Loucy (cell line): Measurements from ENCODE around the gene GULP1.

ENCODE experiments used
- H2AFZ ChIP-seq: fragments of 200-600 bp; sonication (generic); 2 replicates; pipeline ENCODE4 v1.6.0; 2016; ENCODE audit warnings: antibody characterized with exemption, mild to moderate bottlenecking, low read length, moderate library complexity
- H3F3A ChIP-seq: fragments of 200-600 bp; 2 replicates; pipeline ENCODE4 v1.6.0; 2016; ENCODE audit warnings: antibody characterized with exemption, low read depth, mild to moderate bottlenecking
- H3K27me3 ChIP-seq: fragments of 200-600 bp; sonication (generic); 2 replicates; pipeline ENCODE4 v1.6.1; 2014; ENCODE audit warnings: low read length, mild to moderate bottlenecking; ENCODE audit not compliant: insufficient read depth, poor library complexity, severe bottlenecking
- H3K36me3 ChIP-seq: fragments of 200-600 bp; sonication (generic); 2 replicates; pipeline ENCODE4 v1.6.1; 2016; ENCODE audit warnings: low read length; ENCODE audit not compliant: insufficient read depth
- H3K4me1 ChIP-seq: fragments of 200-600 bp; sonication (generic); 2 replicates; pipeline ENCODE4 v1.5.1; 2014; ENCODE audit warnings: low read length, mild to moderate bottlenecking; ENCODE audit not compliant: insufficient read depth, poor library complexity, severe bottlenecking
- H3K4me2 ChIP-seq: fragments of 200-600 bp; sonication (generic); 2 replicates; pipeline ENCODE4 v1.6.0; 2014; ENCODE audit warnings: antibody characterized with exemption, low read length, low read depth, mild to moderate bottlenecking; ENCODE audit not compliant: poor library complexity, severe bottlenecking
- H3K4me3 ChIP-seq: fragments of 200-600 bp; sonication (generic); 2 replicates; pipeline ENCODE4 v1.5.1; 2014; ENCODE audit warnings: low read length, mild to moderate bottlenecking, mixed read lengths; ENCODE audit not compliant: poor library complexity, severe bottlenecking
- H3K79me2 ChIP-seq: fragments of 200-600 bp; sonication (generic); 2 replicates; pipeline ENCODE4 v1.6.1; 2014; ENCODE audit warnings: low read length; ENCODE audit not compliant: insufficient read depth
- H3K9ac ChIP-seq: fragments of 200-600 bp; sonication (generic); 2 replicates; pipeline ENCODE4 v1.6.0; 2014; ENCODE audit warnings: mild to moderate bottlenecking, low read depth, low read length, moderate library complexity; ENCODE audit not compliant: poor library complexity, severe bottlenecking
- H3K9me2 ChIP-seq: fragments of 200-600 bp; sonication (generic); replicated peaks from 2 replicates; pipeline ENCODE4 v1.6.1; 2016; ENCODE audit warnings: low read depth, low read length, mixed read lengths
- H3K9me3 ChIP-seq: fragments of 200-600 bp; sonication (generic); 2 replicates; pipeline ENCODE4 v1.6.1; 2014; ENCODE audit warnings: mild to moderate bottlenecking, antibody characterized with exemption, low read length, low read depth; ENCODE audit not compliant: insufficient read depth
- H4K20me1 ChIP-seq: fragments of 200-600 bp; sonication (generic); 2 replicates; pipeline ENCODE4 v1.6.0; 2014; ENCODE audit warnings: antibody characterized with exemption, low read length, mild to moderate bottlenecking; ENCODE audit not compliant: insufficient read depth, poor library complexity, severe bottlenecking
- EZH2phosphoT487 ChIP-seq: fragments of 200-600 bp; IDR thresholded peaks from 2 replicates; pipeline ENCODE4 v1.6.1; 2018; ENCODE audit warnings: antibody characterized with exemption, mild to moderate bottlenecking, moderate library complexity, borderline replicate concordance
- TF ChIP-seq, protein P1 (sequence below): fragments of 200-600 bp; sonication (generic); conservative IDR thresholded peaks from 2 replicates; pipeline ENCODE4 v1.5.1; 2014; ENCODE audit warnings: mild to moderate bottlenecking, antibody characterized with exemption, low read length

GULP1 gene

DNA sequence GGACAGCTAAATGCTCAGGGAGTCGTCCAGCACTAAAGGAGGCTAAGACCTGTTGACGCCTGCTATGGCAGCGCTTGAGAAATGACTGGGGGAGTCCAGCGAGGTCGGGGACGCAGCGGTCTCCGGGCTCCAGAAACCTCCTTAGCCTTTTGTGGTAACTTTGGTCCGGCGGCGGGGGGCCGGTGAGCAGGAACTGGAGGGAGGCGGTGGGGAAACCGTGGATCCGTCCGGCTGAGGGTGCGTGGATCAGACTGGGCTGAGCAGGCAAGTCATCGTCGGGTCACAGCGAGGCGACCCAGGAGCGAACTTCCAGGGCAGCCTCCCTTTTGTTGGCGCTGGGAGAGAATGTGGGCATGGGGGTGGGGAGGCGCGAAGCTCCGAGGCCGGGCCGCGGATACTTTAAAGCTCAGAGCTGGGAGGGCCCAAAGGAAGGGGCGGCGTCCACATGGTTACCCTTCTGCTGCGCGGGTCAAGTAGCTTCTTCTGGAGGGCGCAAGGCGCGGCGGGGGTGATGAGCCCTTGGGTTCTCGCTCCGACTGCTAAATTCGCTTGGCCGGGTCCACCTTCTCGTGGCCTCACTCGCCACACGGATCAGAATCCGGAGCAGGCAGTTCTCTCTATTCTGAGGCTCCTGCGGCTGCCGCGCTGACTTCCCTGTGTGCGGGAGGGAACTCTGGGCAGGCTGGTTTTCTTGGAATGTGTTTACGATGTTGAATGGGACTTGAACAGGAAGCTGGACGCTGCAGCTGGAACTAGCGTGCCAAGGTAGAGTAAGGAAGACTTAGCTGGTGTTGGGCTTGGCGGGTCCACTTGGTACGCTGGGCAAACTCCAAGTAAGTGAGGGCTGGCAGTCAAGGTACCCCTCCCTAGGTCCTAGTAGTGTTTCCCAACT is 920 bp downstream of the GULP1 start:
- H3K27me3 ChIP-seq, result no peaks in the 10 kb centered on the region
- H4K20me1 ChIP-seq, result no peaks in the 10 kb centered on the region
- no peak overlapping the region for H3K4me2 ChIP-seq
- no peaks in the 10 kb centered on the region for H3K9me2 ChIP-seq
- TF ChIP-seq, protein P1, sequence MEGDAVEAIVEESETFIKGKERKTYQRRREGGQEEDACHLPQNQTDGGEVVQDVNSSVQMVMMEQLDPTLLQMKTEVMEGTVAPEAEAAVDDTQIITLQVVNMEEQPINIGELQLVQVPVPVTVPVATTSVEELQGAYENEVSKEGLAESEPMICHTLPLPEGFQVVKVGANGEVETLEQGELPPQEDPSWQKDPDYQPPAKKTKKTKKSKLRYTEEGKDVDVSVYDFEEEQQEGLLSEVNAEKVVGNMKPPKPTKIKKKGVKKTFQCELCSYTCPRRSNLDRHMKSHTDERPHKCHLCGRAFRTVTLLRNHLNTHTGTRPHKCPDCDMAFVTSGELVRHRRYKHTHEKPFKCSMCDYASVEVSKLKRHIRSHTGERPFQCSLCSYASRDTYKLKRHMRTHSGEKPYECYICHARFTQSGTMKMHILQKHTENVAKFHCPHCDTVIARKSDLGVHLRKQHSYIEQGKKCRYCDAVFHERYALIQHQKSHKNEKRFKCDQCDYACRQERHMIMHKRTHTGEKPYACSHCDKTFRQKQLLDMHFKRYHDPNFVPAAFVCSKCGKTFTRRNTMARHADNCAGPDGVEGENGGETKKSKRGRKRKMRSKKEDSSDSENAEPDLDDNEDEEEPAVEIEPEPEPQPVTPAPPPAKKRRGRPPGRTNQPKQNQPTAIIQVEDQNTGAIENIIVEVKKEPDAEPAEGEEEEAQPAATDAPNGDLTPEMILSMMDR, result no peak
- no peak overlapping the region for H3K9ac ChIP-seq
- no peaks in the 10 kb centered on the region for H3F3A ChIP-seq
- no peak overlapping the region for H3K4me3 ChIP-seq
- H3K79me2 ChIP-seq, result no peaks in the 10 kb centered on the region
- no peak overlapping the region for H2AFZ ChIP-seq
- H3K36me3 ChIP-seq, result no peaks in the 10 kb centered on the region
- H3K4me1 ChIP-seq, result no peaks in the 10 kb centered on the region
- no peaks in the 10 kb centered on the region for H3K9me3 ChIP-seq

DNA sequence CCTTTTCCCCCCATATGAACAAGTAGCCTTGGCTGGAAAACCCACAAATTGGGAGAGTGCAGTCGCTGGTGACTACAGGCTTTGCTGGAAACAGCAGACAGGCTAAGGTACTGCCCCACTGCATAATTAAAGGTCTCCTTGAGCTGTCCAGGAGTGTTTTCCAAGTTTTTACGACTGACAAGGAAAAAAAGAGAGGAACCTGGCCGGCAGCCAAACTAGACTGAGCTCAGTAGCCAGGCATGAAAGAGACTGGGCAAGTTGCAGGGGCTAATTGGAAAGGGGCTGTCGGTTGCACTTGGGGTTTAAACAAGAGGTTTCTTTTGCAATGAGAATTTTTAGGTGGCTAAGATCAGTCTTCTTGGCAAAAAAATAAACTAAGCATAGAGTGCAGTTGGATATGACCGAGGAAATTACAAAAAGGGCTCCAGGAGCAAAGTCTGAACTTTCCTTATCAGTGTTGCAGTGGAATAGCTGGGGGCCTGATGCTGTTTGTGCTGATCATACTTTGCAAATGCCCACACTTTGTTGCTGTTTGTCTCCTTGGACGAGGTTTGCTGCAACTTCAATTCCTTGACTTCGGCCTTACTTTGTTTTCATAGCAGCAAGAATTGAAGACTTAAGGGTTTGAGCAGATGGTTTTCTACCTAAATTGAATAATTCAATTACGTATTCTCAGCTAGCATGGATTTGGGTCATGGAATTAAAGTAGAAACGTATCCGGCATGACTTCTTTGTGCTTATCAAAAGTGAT is 2.1 kb downstream of the GULP1 start:
- TF ChIP-seq, protein P1, result no peak
- TF ChIP-seq EZH2phosphoT487, result no peak
- no peaks in the 10 kb centered on the region for H3K9me3 ChIP-seq
- H3K27me3 ChIP-seq, result no peaks in the 10 kb centered on the region
- H3K9me2 ChIP-seq, result no peaks in the 10 kb centered on the region
- no peaks in the 10 kb centered on the region for H3K79me2 ChIP-seq
- no peaks in the 10 kb centered on the region for H3K4me1 ChIP-seq
- no peaks in the 10 kb centered on the region for H4K20me1 ChIP-seq
- H3F3A ChIP-seq, result no peaks in the 10 kb centered on the region
- H3K36me3 ChIP-seq, result no peaks in the 10 kb centered on the region
- no peak overlapping the region for H3K4me3 ChIP-seq
- H3K9ac ChIP-seq, result no peak overlapping the region
- no peak overlapping the region for H3K4me2 ChIP-seq
- no peak overlapping the region for H2AFZ ChIP-seq

DNA sequence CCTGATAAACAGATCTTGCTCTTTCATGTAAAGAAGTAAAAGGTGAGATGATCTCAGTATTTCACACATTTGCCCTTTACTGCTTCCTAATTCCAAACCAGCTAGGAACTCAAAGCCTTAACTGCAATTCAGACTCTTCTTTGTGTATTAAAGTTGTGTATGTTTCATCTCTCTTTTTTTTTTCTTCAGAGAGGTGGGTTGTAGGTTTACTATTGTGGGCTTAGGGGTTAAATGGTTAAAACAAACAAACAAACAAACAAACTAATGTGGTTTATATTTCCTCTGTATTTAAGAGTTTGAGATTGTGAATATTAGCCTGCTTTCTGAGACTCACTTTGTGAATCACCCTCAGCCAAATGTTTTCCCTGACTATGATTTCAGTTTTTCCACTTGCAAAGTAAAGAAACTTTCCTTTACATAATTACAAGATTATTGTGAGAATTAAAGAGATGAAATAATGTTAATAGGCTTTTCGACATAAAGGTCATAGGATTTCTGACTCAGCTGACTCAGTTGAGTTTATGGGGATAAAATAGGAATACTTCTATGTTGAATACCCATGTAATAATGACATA is 2.8 kb downstream of the GULP1 start:
- Histone ChIP-seq H3F3A (no peaks in the 10 kb centered on the region), H2AFZ (no peak overlapping the region), H3K79me2 (no peaks in the 10 kb centered on the region), H3K36me3 (no peaks in the 10 kb centered on the region), H3K27me3 (no peaks in the 10 kb centered on the region), H3K4me3 (no peak overlapping the region), H3K9me3 (no peaks in the 10 kb centered on the region), H3K9me2 (no peaks in the 10 kb centered on the region), H3K4me1 (no peaks in the 10 kb centered on the region), H4K20me1 (no peaks in the 10 kb centered on the region), H3K4me2 (no peak overlapping the region), H3K9ac (no peak overlapping the region)
- TF ChIP-seq, protein P1, result no peak
- TF ChIP-seq EZH2phosphoT487, result no peak
